Measurements from ENCODE around the gene PCSK7. TPM values are rescaled to one million over a fixed set of nuclear protein-coding genes. Genes with fewer than 3 reads are reported as not detected.
"Not testable (repeated sequence)": the region's sequence is repeated elsewhere in the genome, so short reads cannot be mapped to it uniquely, and the experiment has no call there.

The PCSK7 gene
- total RNA-seq: 100 to 1,000 TPM; 111 to 195 TPM

GRCh38 chr11:117231842-117232091 lies at the start of gene PCSK7:
PCSK7 (minus strand) TSS chr11:117232073; CDS start chr11:117229844, 2,229 bp downstream.
- peak within 1 kb of the TSS; percentile 97 for H3K4me3 ChIP-seq
- TF ChIP-seq CTCF (IDR thresholded peaks at IDR 0.05): no peak
- peak within 1 kb of the TSS; percentile 97 to 100 for H3K9ac ChIP-seq (ENCODE audit: low read depth in 2 of 2, low read length in 2 of 2)
- H3K4me1 ChIP-seq: peaks cover 6% of the 10 kb centered on the region
- no peaks in the 10 kb centered on the region for H3K27me3 ChIP-seq
- H3K27ac ChIP-seq: peak within 1 kb of the TSS; percentile 94
- intact Hi-C loops (cut with DNase I): loop anchor here (2.0 to 5.0 kb wide), 2 partner anchors 51 to 96 kb away; partner anchors contain the start of gene CEP164
- peaks cover 9% of the 10 kb centered on the region for H3K36me3 ChIP-seq
- DNase-seq: peak; percentile 82
- no peaks in the 10 kb centered on the region for H3K9me3 ChIP-seq

- no peak for TF ChIP-seq CTCF (IDR thresholded peaks at IDR 0.05)
- no peaks in the 10 kb centered on the region for H3K36me3 ChIP-seq
- H3K4me1 ChIP-seq: no peaks in the 10 kb centered on the region
- H3K27me3 ChIP-seq: no peaks in the 10 kb centered on the region
- no peaks in the 10 kb centered on the region for H3K9me3 ChIP-seq
- H3K9ac ChIP-seq (ENCODE audit: low read depth in 2 of 2, low read length in 2 of 2): no peak overlapping the region
- intact Hi-C loops (cut with DNase I): no loop called here
- H3K4me3 ChIP-seq: no peak overlapping the region
- no peak overlapping the region for H3K27ac ChIP-seq
- no peak for DNase-seq
Measured at GRCh38 chr11:117281159-117281558, 49.3 kb upstream of the PCSK7 start.

GRCh38 chr11:117279711-117280376 lies 48.0 kb upstream of the PCSK7 start:
- H3K9me3 ChIP-seq: no peaks in the 10 kb centered on the region
- TF ChIP-seq CTCF (IDR thresholded peaks at IDR 0.05): no peak
- no peak overlapping the region for H3K9ac ChIP-seq (ENCODE audit: low read depth in 2 of 2, low read length in 2 of 2)
- no peaks in the 10 kb centered on the region for H3K4me1 ChIP-seq
- no peak overlapping the region for H3K27ac ChIP-seq
- DNase-seq: no peak
- H3K4me3 ChIP-seq: no peak overlapping the region
- intact Hi-C loops (cut with DNase I): no loop called here
- H3K36me3 ChIP-seq: no peaks in the 10 kb centered on the region
- no peaks in the 10 kb centered on the region for H3K27me3 ChIP-seq

GRCh38 chr11:117278347-117278746 lies 46.5 kb upstream of the PCSK7 start:
- Histone ChIP-seq H3K27me3 (no peaks in the 10 kb centered on the region), H3K36me3 (no peaks in the 10 kb centered on the region)
- no peak for TF ChIP-seq CTCF (IDR thresholded peaks at IDR 0.05)

GRCh38 chr11:117273550-117274289 lies 41.8 kb upstream of the PCSK7 start:
- no peak for DNase-seq
- Histone ChIP-seq H3K9ac (ENCODE audit: low read depth in 2 of 2, low read length in 2 of 2) (no peak overlapping the region), H3K4me1 (no peaks in the 10 kb centered on the region), H3K27me3 (no peaks in the 10 kb centered on the region), H3K9me3 (no peaks in the 10 kb centered on the region), H3K27ac (no peak overlapping the region), H3K4me3 (no peak overlapping the region), H3K36me3 (no peaks in the 10 kb centered on the region)
- TF ChIP-seq CTCF (IDR thresholded peaks at IDR 0.05): no peak
- intact Hi-C loops (cut with DNase I): no loop called here

More at GRCh38 chr11:117278347-117278746, 46.5 kb upstream of the PCSK7 start:
- Histone ChIP-seq H3K27ac (no peak overlapping the region), H3K9me3 (no peaks in the 10 kb centered on the region), H3K4me3 (no peak overlapping the region), H3K9ac (ENCODE audit: low read depth in 2 of 2, low read length in 2 of 2) (no peak overlapping the region), H3K4me1 (no peaks in the 10 kb centered on the region)
- no peak for DNase-seq
- intact Hi-C loops (cut with DNase I): no loop called here

GRCh38 chr11:117272175-117272574 lies 40.3 kb upstream of the PCSK7 start:
- H3K4me1 ChIP-seq: not testable (repeated sequence)

More at GRCh38 chr11:117272175-117272574, 40.3 kb upstream of the PCSK7 start:
- H3K36me3 ChIP-seq; H3K9ac ChIP-seq (ENCODE audit: low read depth in 2 of 2, low read length in 2 of 2); H3K27me3 ChIP-seq; H3K9me3 ChIP-seq; H3K27ac ChIP-seq; DNase-seq; intact Hi-C loops (cut with DNase I); H3K4me3 ChIP-seq: not testable (repeated sequence)

Data from colonic mucosa (tissue), 4 donors.